HEK293T (cell line): ENCODE data around the gene NRL.

Experiments used
- ARNT ChIP-seq: fragments of 450-650 bp; IDR thresholded peaks from 2 replicates; pipeline ENCODE4 v1.6.1; 2017; ENCODE audit warnings: mild to moderate bottlenecking
- BHLHE40 ChIP-seq: fragments of 450-650 bp; IDR thresholded peaks from 2 replicates; pipeline ENCODE4 v1.6.1; 2016; ENCODE audit warnings: mild to moderate bottlenecking, moderate library complexity, borderline replicate concordance
- ELF4 ChIP-seq: fragments of 450-650 bp; IDR thresholded peaks from 2 replicates; pipeline ENCODE4 v1.6.1; 2017; ENCODE audit warnings: antibody characterized with exemption
- FOXA1 ChIP-seq: fragments of 450-650 bp; IDR thresholded peaks from 2 replicates; pipeline ENCODE4 v1.6.1; 2016; ENCODE audit warnings: mild to moderate bottlenecking
- FOXK2 ChIP-seq: fragments of 450-650 bp; IDR thresholded peaks from 2 replicates; pipeline ENCODE4 v1.6.1; 2016; ENCODE audit warnings: mild to moderate bottlenecking
- FOXM1 ChIP-seq: fragments of 450-650 bp; IDR thresholded peaks from 2 replicates; pipeline ENCODE4 v1.6.1; 2017; ENCODE audit warnings: mild to moderate bottlenecking, borderline replicate concordance
- HDGF ChIP-seq: fragments of 450-650 bp; IDR thresholded peaks from 2 replicates; pipeline ENCODE4 v1.6.1; 2017; ENCODE audit warnings: antibody characterized with exemption, borderline replicate concordance
- L3MBTL2 ChIP-seq: fragments of 450-650 bp; conservative IDR thresholded peaks from 2 replicates; pipeline ENCODE4 v1.6.1; 2016; ENCODE audit warnings: mild to moderate bottlenecking
- LEF1 ChIP-seq: fragments of 450-650 bp; IDR thresholded peaks from 2 replicates; pipeline ENCODE4 v1.6.1; 2017; ENCODE audit warnings: mild to moderate bottlenecking, borderline replicate concordance
- NFRKB ChIP-seq: fragments of 450-650 bp; IDR thresholded peaks from 2 replicates; pipeline ENCODE4 v1.6.1; 2016; ENCODE audit warnings: mild to moderate bottlenecking, moderate library complexity
- SP1 ChIP-seq: fragments of 450-650 bp; IDR thresholded peaks from 2 replicates; pipeline ENCODE4 v1.6.1; 2017
- SUZ12 ChIP-seq: fragments of 450-650 bp; IDR thresholded peaks from 2 replicates; pipeline ENCODE4 v1.6.1; 2016; ENCODE audit warnings: mild to moderate bottlenecking
- TARDBP ChIP-seq: fragments of 450-650 bp; IDR thresholded peaks from 2 replicates; pipeline ENCODE4 v1.6.1; 2016
- ZNF384 ChIP-seq: fragments of 450-650 bp; IDR thresholded peaks from 2 replicates; pipeline ENCODE4 v1.6.1; 2016

DNA sequence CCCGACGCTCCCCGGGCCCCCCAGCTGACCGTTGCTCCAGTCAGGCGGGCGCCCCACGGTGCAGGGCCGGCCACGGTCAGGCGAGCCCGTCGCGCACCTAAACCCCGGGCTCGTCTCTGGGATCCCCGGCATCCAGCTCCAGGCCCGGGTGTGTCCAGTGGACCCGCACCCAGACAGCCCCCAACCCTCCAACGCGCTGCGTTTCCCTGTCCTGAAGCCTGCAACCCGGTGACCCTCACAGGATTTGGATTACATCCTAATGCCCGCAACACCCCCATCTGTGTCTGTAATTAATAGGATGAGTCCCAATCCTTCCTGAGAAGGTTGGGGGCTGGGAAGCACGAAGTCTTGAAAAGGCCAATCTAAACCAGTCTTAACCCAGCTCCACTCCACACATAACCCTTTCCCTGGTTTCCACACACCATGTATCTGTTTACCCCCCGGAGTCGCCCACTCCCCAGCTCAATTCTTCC, 33.0 kb downstream of the NRL start:
- TF ChIP-seq LEF1: no peak
- TF ChIP-seq SUZ12: no peak
- TF ChIP-seq HDGF: no peak
- no peak for TF ChIP-seq ARNT
- TF ChIP-seq NFRKB: no peak
- TF ChIP-seq FOXM1: no peak
- no peak for TF ChIP-seq BHLHE40
- TF ChIP-seq FOXA1: no peak
- TF ChIP-seq L3MBTL2: no peak
- TF ChIP-seq FOXK2: no peak
- TF ChIP-seq TARDBP: no peak
- no peak for TF ChIP-seq SP1
- TF ChIP-seq ELF4: no peak
- no peak for TF ChIP-seq ZNF384
